HEK293 (cell line): ENCODE results near the gene ASGR2.

Experiments used
- CTCF ChIA-PET: fragments of 350-600 bp; formaldehyde crosslinking; extraction: SDS; loops from one replicate; lab custom pipeline; 2021; ENCODE audit warnings: antibody characterized with exemption; lab: Yijun Ruan, JAX
- POLR2A ChIA-PET: fragments of 300-600 bp; formaldehyde crosslinking; extraction: SDS; loops from one replicate; lab custom pipeline; 2020; ENCODE audit warnings: antibody characterized with exemption, inconsistent platforms; lab: Yijun Ruan, JAX
- H3K27ac ChIP-seq: fragments of 200-500 bp; sonication (Bioruptor generic); 2 replicates; pipeline ENCODE4 v1.5.1; 2014; ENCODE audit warnings: low read depth, low read length, control low read depth, inconsistent platforms; ENCODE audit errors: extremely low read depth
- H3K36me3 ChIP-seq, 2 experiments: fragments of 200-500 bp in 1 of 2; sonication (Bioruptor generic) in 1 of 2; 1 replicate in 1 of 2; 2 replicates in 1 of 2; pipeline ENCODE4 v1.5.1; 2014 to 2017; ENCODE audit warnings: inconsistent platforms in 2 of 2, low read length in 2 of 2; ENCODE audit not compliant: control insufficient read depth in 2 of 2, insufficient read depth in 1 of 2
- H3K4me1 ChIP-seq: fragments of 200-500 bp; sonication (Bioruptor generic); 2 replicates; pipeline ENCODE4 v1.5.1; 2014; ENCODE audit warnings: mild to moderate bottlenecking, low read length, inconsistent platforms; ENCODE audit not compliant: control insufficient read depth, insufficient read depth
- H3K4me3 ChIP-seq: 2 replicates; pipeline ENCODE4 v1.5.1; 2011; ENCODE audit warnings: low read depth, mild to moderate bottlenecking, control low read depth, low read length, moderate library complexity
- H3K9me3 ChIP-seq: fragments of 200-500 bp; sonication (Bioruptor generic); 2 replicates; pipeline ENCODE4 v1.5.1; 2014; ENCODE audit warnings: low read depth, low read length, inconsistent platforms; ENCODE audit not compliant: control insufficient read depth, insufficient read depth
- EGR2 ChIP-seq: fragments of 450-650 bp; formaldehyde crosslinking; IDR thresholded peaks from 2 replicates; pipeline ENCODE4 v1.5.1; 2016; ENCODE audit warnings: low read depth, missing biosample characterization, missing genetic modification characterization
- GLIS1 ChIP-seq: fragments of 450-650 bp; formaldehyde crosslinking; IDR thresholded peaks from 2 replicates; pipeline ENCODE4 v1.5.1; 2016; ENCODE audit warnings: missing biosample characterization, missing genetic modification characterization
- KLF9 ChIP-seq: fragments of 450-650 bp; formaldehyde crosslinking; IDR thresholded peaks from 2 replicates; pipeline ENCODE4 v1.5.1; 2016; ENCODE audit warnings: missing biosample characterization, missing genetic modification characterization, low read depth
- PRDM1 ChIP-seq: fragments of 450-650 bp; formaldehyde crosslinking; IDR thresholded peaks from 2 replicates; pipeline ENCODE4; 2016; ENCODE audit warnings: missing biosample characterization, missing genetic modification characterization
- REPIN1 ChIP-seq: fragments of 450-650 bp; formaldehyde crosslinking; IDR thresholded peaks from 2 replicates; pipeline ENCODE4 v1.5.1; 2017; ENCODE audit warnings: missing biosample characterization, missing genetic modification characterization, low read depth
- TRIM28 ChIP-seq: IDR thresholded peaks from 2 replicates; pipeline ENCODE4 v1.6.1; 2011; ENCODE audit warnings: low read length, control low read depth, borderline replicate concordance
- YY1 ChIP-seq: fragments of 450-650 bp; formaldehyde crosslinking; IDR thresholded peaks from 2 replicates; pipeline ENCODE4 v1.5.1; 2018; ENCODE audit warnings: missing biosample characterization, missing genetic modification characterization
- ZNF18 ChIP-seq: fragments of 450-650 bp; formaldehyde crosslinking; IDR thresholded peaks from 2 replicates; pipeline ENCODE4 v1.5.1; 2016; ENCODE audit warnings: missing biosample characterization, missing genetic modification characterization
- ZNF239 ChIP-seq: fragments of 450-650 bp; formaldehyde crosslinking; IDR thresholded peaks from 2 replicates; pipeline ENCODE4 v1.5.1; 2016; ENCODE audit warnings: missing biosample characterization, missing genetic modification characterization
- ZNF266 ChIP-seq: fragments of 450-650 bp; formaldehyde crosslinking; IDR thresholded peaks from 2 replicates; pipeline ENCODE4 v1.5.1; 2016; ENCODE audit warnings: missing biosample characterization, missing genetic modification characterization, low read depth
- ZNF426 ChIP-seq: fragments of 450-650 bp; formaldehyde crosslinking; IDR thresholded peaks from 2 replicates; pipeline ENCODE4 v1.5.1; 2017; ENCODE audit warnings: missing biosample characterization, missing genetic modification characterization, mild to moderate bottlenecking, inconsistent platforms, moderate library complexity
- ZNF645 ChIP-seq: fragments of 450-650 bp; formaldehyde crosslinking; IDR thresholded peaks from 2 replicates; pipeline ENCODE4; 2016; ENCODE audit warnings: missing biosample characterization, missing genetic modification characterization
- TF ChIP-seq, protein P1 (sequence below): IDR thresholded peaks from 2 replicates; pipeline ENCODE4 v1.6.1; 2011; ENCODE audit warnings: mild to moderate bottlenecking, low read depth, low read length, borderline replicate concordance
- TF ChIP-seq, protein P2 (sequence below): fragments of 450-650 bp; formaldehyde crosslinking; IDR thresholded peaks from 2 replicates; pipeline ENCODE4 v1.5.1; 2016; ENCODE audit warnings: missing biosample characterization, missing genetic modification characterization

The ASGR2 gene

GRCh38 chr17:7080456-7081041, 34.1 kb downstream of the ASGR2 start:
- Histone ChIP-seq H3K4me3 (no peak overlapping the region), H3K36me3 (no peaks in the 10 kb centered on the region), H3K4me1 (no peaks in the 10 kb centered on the region), H3K9me3 (no peaks in the 10 kb centered on the region), H3K27ac (no peak overlapping the region)
- TF ChIP-seq ZNF18 = no peak
- TF ChIP-seq ZNF426 = no peak
- no peak for TF ChIP-seq REPIN1 (tag by site-specific recombination)
- TF ChIP-seq EGR2 = no peak
- no peak for TF ChIP-seq TRIM28
- TF ChIP-seq GLIS1 (tag by site-specific recombination) = no peak
- TF ChIP-seq, protein P1, sequence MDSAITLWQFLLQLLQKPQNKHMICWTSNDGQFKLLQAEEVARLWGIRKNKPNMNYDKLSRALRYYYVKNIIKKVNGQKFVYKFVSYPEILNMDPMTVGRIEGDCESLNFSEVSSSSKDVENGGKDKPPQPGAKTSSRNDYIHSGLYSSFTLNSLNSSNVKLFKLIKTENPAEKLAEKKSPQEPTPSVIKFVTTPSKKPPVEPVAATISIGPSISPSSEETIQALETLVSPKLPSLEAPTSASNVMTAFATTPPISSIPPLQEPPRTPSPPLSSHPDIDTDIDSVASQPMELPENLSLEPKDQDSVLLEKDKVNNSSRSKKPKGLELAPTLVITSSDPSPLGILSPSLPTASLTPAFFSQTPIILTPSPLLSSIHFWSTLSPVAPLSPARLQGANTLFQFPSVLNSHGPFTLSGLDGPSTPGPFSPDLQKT = no peak
- no peak for TF ChIP-seq KLF9
- no peak for TF ChIP-seq ZNF239 (tag by site-specific recombination)
- TF ChIP-seq PRDM1 = no peak
- TF ChIP-seq ZNF266 = no peak
- TF ChIP-seq ZNF645 (tag by site-specific recombination) = no peak
- ChIA-PET CTCF (interaction anchor here (0.5 to 1.9 kb wide), 2 partner anchors 28 to 342 kb away, joined by 3 to 7 read pairs; no protein-coding TSS in a partner anchor), POLR2A (interaction anchor here (0.8 kb wide), 1 partner anchor 21 kb away, joined by 3 read pairs; no protein-coding TSS in a partner anchor)

DNA sequence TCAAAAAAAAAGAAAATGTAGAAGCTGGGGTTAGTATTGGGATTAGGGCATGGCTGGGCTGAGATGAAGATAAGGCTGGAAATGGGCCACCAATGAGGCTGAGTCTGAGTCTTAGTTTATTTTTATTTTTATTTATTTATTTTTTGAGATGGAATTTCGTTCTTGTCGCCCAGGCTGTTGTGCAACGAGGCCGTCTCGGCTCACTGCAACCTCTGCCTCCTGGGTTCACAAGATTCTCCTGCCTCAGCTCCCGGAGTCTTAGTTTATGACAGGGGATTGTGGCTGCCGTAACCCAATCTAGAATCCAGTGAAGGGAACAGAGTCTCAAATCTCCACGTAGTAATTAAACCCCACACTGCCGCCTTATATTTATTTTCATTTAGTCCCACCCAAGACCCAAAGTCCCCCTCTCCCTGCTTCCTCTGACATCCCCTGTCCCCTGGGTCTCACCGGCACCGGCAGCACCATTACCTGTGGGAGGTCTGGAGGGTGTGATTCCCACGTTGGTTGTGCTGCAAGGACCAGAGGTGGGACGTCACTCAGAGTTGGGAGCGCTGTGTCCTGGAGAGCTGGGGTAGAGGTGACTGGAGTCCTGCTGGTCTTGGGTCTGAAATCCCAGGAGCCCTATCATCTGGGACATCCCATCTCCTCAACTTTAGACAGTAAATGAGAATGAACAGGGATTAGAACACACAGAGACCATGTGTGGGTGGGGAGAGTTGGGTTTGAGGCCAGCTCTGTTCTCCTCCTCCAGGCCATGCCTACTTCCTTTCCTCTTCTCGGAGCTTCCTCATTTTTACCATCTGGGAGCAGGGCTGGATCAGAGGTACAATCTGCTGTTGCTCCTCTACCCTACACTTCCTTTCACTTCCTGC, 34.8 kb downstream of the ASGR2 start, which contains the start of gene CLEC10A:
CLEC10A (minus strand) TSS at position 671 of the 875 bp plus-strand sequence. CDS start 1,439 bp downstream, outside the sequence.
- Histone ChIP-seq H3K4me1 (no peaks in the 10 kb centered on the region), H3K27ac (no peak within 1 kb of the TSS), H3K4me3 (no peak within 1 kb of the TSS), H3K9me3 (no peaks in the 10 kb centered on the region), H3K36me3 (no peaks in the 10 kb centered on the region)
- TF ChIP-seq TRIM28 = no peak
- TF ChIP-seq, protein P2, sequence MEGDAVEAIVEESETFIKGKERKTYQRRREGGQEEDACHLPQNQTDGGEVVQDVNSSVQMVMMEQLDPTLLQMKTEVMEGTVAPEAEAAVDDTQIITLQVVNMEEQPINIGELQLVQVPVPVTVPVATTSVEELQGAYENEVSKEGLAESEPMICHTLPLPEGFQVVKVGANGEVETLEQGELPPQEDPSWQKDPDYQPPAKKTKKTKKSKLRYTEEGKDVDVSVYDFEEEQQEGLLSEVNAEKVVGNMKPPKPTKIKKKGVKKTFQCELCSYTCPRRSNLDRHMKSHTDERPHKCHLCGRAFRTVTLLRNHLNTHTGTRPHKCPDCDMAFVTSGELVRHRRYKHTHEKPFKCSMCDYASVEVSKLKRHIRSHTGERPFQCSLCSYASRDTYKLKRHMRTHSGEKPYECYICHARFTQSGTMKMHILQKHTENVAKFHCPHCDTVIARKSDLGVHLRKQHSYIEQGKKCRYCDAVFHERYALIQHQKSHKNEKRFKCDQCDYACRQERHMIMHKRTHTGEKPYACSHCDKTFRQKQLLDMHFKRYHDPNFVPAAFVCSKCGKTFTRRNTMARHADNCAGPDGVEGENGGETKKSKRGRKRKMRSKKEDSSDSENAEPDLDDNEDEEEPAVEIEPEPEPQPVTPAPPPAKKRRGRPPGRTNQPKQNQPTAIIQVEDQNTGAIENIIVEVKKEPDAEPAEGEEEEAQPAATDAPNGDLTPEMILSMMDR = no peak
- no peak for TF ChIP-seq YY1 (tag by site-specific recombination)
- TF ChIP-seq ZNF18 = no peak
- CTCF ChIA-PET = interaction anchor here (0.5 to 1.9 kb wide), 4 partner anchors 27 to 343 kb away, joined by 3 to 7 read pairs (median 4); no protein-coding TSS in a partner anchor
- POLR2A ChIA-PET = no interaction called here
